Fibroblast of the aortic adventitia (primary cell): Measurements from ENCODE around the gene INPP5D. TPM values are rescaled to one million over a fixed set of nuclear protein-coding genes. Genes with fewer than 3 reads are reported as not detected.
A peak's percentile ranks its signal among the peaks of the same experiment; 100 is the strongest.

Experiments
- DNase-seq: peaks from one replicate; pipeline ENCODE4 v3.0.0-alpha.2; 2010; ENCODE audit warnings: low read depth
- H3K4me3 ChIP-seq: 2 replicates; pipeline ENCODE4 v1.5.1; 2011; ENCODE audit warnings: low read depth, mild to moderate bottlenecking, control low read depth, low read length, moderate library complexity
- total RNA-seq: library from RNA; depleted of rRNA; stranded (reverse); fragments of >200 nt; gene quantifications from 2 replicates; pipeline ENCODE4 v1.2.3, GENCODE V29; 2012; ENCODE audit warnings: low replicate concordance
- TF ChIP-seq, protein P1 (sequence below): IDR thresholded peaks from 2 replicates; pipeline ENCODE4 v1.5.1; 2011; ENCODE audit warnings: mild to moderate bottlenecking, low read length, control low read depth, inconsistent platforms; ENCODE audit not compliant: insufficient read depth

INPP5D gene
- total RNA-seq, 1 donor, result 0.54 TPM

DNA sequence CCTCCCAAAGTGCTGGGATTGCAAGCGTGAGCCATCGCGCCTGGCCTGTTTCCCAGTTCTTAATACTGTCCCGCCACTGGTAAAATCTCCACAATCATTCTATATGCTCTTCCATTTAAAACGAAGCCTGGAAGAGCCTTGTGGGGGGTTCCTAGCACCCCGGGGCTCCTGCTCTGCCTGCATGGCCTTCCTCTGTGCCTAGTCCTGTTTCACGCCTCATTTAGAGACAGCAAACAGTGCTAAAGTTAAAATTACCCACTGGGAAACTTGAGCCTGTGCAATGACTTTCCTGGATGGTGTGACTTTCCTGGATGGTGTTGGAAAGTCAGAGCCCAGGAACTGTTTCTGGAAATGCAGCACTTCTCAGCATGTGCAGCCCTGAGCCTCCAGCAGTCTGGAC, 55.0 kb downstream of the INPP5D start:
- DNase-seq, result no peak
- no peak overlapping the region for H3K4me3 ChIP-seq
- TF ChIP-seq, protein P1, sequence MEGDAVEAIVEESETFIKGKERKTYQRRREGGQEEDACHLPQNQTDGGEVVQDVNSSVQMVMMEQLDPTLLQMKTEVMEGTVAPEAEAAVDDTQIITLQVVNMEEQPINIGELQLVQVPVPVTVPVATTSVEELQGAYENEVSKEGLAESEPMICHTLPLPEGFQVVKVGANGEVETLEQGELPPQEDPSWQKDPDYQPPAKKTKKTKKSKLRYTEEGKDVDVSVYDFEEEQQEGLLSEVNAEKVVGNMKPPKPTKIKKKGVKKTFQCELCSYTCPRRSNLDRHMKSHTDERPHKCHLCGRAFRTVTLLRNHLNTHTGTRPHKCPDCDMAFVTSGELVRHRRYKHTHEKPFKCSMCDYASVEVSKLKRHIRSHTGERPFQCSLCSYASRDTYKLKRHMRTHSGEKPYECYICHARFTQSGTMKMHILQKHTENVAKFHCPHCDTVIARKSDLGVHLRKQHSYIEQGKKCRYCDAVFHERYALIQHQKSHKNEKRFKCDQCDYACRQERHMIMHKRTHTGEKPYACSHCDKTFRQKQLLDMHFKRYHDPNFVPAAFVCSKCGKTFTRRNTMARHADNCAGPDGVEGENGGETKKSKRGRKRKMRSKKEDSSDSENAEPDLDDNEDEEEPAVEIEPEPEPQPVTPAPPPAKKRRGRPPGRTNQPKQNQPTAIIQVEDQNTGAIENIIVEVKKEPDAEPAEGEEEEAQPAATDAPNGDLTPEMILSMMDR, result no peak

DNA sequence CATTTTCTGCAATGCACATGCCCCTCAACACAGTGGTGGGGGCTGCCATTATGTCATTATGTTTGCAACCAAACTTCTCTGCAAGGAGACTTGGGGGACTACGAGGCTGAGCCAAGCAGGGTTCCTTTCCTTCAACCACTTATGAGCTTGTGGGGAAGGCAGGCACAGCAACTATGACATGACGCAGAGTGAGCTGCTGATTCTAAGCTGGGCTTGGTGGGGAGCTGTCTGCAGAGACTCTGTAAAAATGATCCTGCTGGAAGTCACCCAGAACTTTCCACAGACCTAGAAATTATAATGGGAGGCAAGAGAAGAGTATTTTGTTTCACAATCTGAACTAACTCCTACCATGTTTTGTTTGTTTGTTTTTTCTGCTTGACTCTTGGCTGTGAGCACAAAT, 55.6 kb downstream of the INPP5D start:
- peak; percentile 31 for DNase-seq
- no peak overlapping the region for H3K4me3 ChIP-seq

DNA sequence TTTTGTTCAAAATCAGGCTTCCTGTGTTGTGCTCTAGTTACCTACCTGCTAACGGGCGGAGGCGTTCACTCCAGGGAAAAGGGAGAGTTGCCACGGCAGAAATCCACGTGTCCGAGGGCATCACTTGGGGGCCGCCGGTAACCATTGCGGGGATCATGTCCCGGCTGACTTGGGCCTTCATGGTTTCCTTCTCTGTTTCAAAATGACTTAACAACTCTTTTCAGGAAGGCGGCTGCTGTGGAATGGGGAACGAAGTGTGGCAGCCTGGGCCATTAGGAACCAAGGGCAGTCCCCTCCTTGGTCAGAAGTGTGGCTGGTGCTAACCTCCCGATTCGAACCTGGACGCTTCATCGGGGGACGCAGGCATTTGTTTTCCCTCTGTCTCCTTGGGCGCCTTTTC, 56.8 kb downstream of the INPP5D start:
- DNase-seq, result no peak
- TF ChIP-seq, protein P1, result no peak
- no peak overlapping the region for H3K4me3 ChIP-seq

More for the DNA sequence above, 55.6 kb downstream of the INPP5D start:
- TF ChIP-seq, protein P1, result no peak

DNA sequence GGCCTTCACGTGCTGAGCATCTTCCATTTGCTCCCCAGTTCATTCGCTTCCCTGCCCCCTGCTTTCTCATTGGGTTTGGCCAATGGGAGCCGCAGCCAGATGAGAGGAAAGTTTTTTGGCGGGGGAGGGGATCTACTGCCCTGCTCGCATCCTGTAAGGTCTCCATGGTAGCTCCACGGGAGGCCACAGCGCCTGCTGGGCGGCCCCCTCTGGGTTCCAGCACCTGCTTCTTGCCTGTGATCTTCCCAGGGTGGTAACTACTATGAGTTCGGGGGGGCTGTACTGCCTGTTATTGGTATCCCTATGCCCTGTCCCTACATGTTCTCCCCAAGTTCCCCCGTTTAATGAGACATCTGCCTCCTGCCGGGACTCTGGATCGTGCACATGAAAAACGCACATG, 57.2 kb downstream of the INPP5D start:
- TF ChIP-seq, protein P1, result no peak
- DNase-seq, result no peak
- no peak overlapping the region for H3K4me3 ChIP-seq

DNA sequence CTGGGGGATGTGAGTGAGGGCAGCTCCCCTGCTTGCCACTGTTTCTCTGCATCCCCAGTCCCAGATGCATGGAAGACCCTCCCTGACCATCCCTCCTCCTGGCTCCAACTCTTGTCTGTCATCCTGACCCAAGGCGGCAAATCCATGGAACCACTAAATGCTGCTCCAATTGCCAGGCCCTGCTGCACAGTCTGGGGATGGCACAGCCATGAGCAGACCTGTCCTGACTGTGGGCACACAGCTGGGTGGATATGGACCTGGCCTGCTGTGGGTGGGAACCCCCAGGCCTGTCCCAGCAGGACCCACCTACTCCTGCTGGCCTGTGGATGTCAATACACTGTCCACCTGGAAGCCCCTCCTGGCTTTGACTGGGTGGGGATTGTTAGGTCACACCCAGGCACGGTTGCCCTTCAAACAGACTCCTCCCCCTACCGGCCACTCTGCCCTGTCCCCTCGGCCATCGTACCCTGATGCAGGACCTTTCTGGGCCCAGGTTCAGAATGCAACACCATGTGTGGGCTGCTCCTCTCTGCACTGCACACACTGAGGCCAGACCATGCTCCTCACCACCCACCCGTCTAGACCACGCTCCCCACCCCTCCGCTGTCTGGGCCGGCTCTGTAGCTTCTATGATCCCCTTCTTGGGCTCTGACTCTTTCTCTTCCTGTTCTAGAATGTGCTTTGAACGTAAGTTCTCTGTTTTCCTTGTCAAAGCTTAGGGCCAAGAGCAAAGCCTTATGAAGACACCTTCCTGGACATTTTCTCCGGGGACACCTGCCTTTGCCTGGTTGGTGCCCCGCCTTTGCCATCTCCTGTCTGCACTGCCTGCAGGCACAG, 57.9 kb downstream of the INPP5D start:
- TF ChIP-seq, protein P1, result no peak
- no peak for DNase-seq
- H3K4me3 ChIP-seq, result no peak overlapping the region

DNA sequence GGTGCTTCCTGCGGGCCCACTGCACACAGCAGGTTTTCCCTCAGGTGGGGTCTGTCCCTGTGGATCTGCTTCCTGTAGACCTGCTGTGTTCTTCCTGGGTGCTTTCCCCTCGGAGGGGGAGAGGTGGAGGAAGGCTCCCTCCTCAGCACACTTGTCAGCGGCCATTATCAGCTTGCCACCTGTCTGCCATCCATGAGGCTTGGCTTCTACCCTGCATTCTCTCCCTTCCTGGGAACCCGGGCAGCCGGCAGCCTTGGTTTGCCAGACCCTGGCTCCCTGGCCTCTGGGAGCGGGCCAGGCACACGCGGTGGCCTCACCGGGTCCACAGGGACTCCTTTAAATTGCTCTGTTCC, 58.5 kb downstream of the INPP5D start:
- TF ChIP-seq, protein P1, result no peak
- no peak overlapping the region for H3K4me3 ChIP-seq
- DNase-seq, result no peak

DNA sequence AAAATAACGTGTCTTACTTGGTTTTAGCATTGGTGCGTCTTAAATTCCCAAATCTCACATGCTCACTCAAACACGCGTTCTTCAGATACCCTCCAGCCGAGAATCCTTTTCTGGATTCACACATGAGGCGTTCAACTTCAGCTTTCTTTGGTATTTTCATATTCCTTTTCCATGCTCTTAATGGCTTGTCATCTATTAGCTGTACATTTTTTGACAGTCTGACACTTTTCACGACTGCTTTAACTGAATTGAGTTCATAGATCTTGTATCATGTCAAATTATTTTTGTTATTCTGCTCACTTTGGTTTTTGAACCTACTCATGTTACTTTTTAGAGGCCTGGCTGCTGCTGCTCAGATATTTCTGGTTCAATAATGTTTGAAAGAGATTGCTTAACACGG, 59.0 kb downstream of the INPP5D start:
- H3K4me3 ChIP-seq, result no peak overlapping the region
- no peak for DNase-seq
- TF ChIP-seq, protein P1, result no peak
